OCI-LY3 (cell line): Measurements from ENCODE around the gene TNS4.

Source experiments
- H2AFZ ChIP-seq: fragments of 200-600, 300-600 bp; shearing (Covaris generic); 2 replicates; pipeline ENCODE4 v1.6.0; 2014; ENCODE audit warnings: antibody characterized with exemption, low read depth, low read length
- H3K27ac ChIP-seq: fragments of 200-600, 300-600 bp; sonication (generic); 2 replicates; pipeline ENCODE4 v1.5.1; 2014; ENCODE audit warnings: mild to moderate bottlenecking, low read length, moderate library complexity, mixed read lengths
- H3K27me3 ChIP-seq: fragments of 200-600, 300-600 bp; sonication (generic); 2 replicates; pipeline ENCODE4 v1.6.1; 2014; ENCODE audit warnings: low read depth, low read length, mixed read lengths
- H3K36me3 ChIP-seq: fragments of 200-600, 300-600 bp; sonication (generic); replicated peaks from 2 replicates; pipeline ENCODE3; 2014; ENCODE audit warnings: low read depth, low read length, mixed read lengths
- H3K4me1 ChIP-seq: fragments of 300-600, 200-600 bp; sonication (generic); 2 replicates; pipeline ENCODE4 v1.6.1; 2014; ENCODE audit warnings: low read length, mixed read lengths
- H3K4me2 ChIP-seq: fragments of 200-600, 300-600 bp; sonication (generic); 2 replicates; pipeline ENCODE4 v1.6.1; 2014; ENCODE audit warnings: low read length, mixed read lengths
- H3K4me3 ChIP-seq: fragments of 300-600, 200-600 bp; sonication (generic); 2 replicates; pipeline ENCODE4 v1.5.1; 2014; ENCODE audit warnings: antibody characterized with exemption, mild to moderate bottlenecking, low read length, moderate library complexity
- H3K79me2 ChIP-seq: fragments of 300-600, 200-600 bp; shearing (Covaris generic); 2 replicates; pipeline ENCODE4 v1.6.1; 2014; ENCODE audit warnings: mild to moderate bottlenecking, low read length, mixed read lengths
- H3K9ac ChIP-seq: fragments of 300-600, 200-600 bp; shearing (Covaris generic); 2 replicates; pipeline ENCODE4 v1.6.0; 2014; ENCODE audit warnings: mild to moderate bottlenecking, low read length, moderate library complexity
- H3K9me3 ChIP-seq: fragments of 200-600, 300-600 bp; shearing (Covaris generic); 2 replicates; pipeline ENCODE4 v1.6.1; 2014; ENCODE audit warnings: low read length, mixed read lengths; ENCODE audit not compliant: insufficient read depth
- H4K20me1 ChIP-seq: fragments of 200-600, 300-600 bp; sonication (generic); 2 replicates; pipeline ENCODE4 v1.6.1; 2016; ENCODE audit warnings: low read length, mixed read lengths; ENCODE audit not compliant: insufficient read depth
- EZH2phosphoT487 ChIP-seq: fragments of 200-600 bp; shearing (Covaris generic); IDR thresholded peaks from 2 replicates; pipeline ENCODE4 v1.6.1; 2018; ENCODE audit warnings: antibody characterized with exemption, mixed run types, low read depth
- TF ChIP-seq, protein P1 (sequence below): fragments of 200-600, 300-600 bp; sonication (generic); IDR thresholded peaks from 2 replicates; pipeline ENCODE4 v1.5.1; 2014; ENCODE audit warnings: antibody characterized with exemption, low read length, low read depth

Gene TNS4

DNA sequence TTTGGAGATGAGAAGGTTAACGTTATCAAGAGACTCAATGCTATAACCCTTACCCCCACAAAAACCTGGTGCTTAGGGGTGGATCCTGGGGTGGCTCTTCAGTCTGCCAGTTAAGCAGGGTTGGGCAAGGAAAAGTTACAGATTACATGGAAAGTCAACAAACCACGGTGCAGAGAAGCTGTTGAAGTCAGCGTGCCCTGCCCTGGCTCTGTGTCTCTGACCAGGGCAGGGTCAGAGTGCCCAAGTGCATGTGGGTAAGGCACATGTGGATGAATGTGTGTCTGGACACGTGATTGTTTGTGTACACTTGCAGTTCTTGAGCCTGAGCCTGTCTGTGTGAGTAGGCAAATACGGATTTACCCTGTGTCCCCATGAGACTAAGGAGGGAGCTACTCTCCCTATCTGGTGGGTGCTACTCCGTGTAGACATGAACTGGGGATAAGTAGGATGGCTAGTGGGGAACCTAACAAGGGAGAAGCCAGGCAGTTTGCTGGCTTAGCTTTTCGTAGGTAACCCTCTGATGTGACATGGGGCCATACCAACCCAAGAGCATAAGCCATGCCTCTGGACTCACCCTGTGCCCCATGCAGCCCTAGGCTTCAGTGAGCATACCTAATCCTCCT is 52.7 kb downstream of the TNS4 start:
- Histone ChIP-seq H3K27me3 (no peaks in the 10 kb centered on the region), H3K4me1 (peaks cover 15% of the 10 kb centered on the region), H3K36me3 (peaks cover 22% of the 10 kb centered on the region), H2AFZ (no peak overlapping the region), H3K4me3 (no peak overlapping the region), H3K9ac (no peak overlapping the region), H3K9me3 (no peaks in the 10 kb centered on the region), H3K79me2 (peaks cover 61% of the 10 kb centered on the region), H3K27ac (no peak overlapping the region), H4K20me1 (peaks cover 20% of the 10 kb centered on the region), H3K4me2 (no peak overlapping the region)
- no peak for TF ChIP-seq EZH2phosphoT487
- TF ChIP-seq, protein P1, sequence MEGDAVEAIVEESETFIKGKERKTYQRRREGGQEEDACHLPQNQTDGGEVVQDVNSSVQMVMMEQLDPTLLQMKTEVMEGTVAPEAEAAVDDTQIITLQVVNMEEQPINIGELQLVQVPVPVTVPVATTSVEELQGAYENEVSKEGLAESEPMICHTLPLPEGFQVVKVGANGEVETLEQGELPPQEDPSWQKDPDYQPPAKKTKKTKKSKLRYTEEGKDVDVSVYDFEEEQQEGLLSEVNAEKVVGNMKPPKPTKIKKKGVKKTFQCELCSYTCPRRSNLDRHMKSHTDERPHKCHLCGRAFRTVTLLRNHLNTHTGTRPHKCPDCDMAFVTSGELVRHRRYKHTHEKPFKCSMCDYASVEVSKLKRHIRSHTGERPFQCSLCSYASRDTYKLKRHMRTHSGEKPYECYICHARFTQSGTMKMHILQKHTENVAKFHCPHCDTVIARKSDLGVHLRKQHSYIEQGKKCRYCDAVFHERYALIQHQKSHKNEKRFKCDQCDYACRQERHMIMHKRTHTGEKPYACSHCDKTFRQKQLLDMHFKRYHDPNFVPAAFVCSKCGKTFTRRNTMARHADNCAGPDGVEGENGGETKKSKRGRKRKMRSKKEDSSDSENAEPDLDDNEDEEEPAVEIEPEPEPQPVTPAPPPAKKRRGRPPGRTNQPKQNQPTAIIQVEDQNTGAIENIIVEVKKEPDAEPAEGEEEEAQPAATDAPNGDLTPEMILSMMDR, result no peak

GRCh38 chr17:40448213-40448638 is 53.2 kb downstream of the TNS4 start:
- peaks cover 63% of the 10 kb centered on the region for H3K79me2 ChIP-seq
- H3K9me3 ChIP-seq, result no peaks in the 10 kb centered on the region
- H3K27me3 ChIP-seq, result no peaks in the 10 kb centered on the region
- H3K4me1 ChIP-seq, result peaks cover 15% of the 10 kb centered on the region
- no peak overlapping the region for H3K4me3 ChIP-seq
- no peak overlapping the region for H3K27ac ChIP-seq
- peaks cover 20% of the 10 kb centered on the region for H3K36me3 ChIP-seq
- no peak overlapping the region for H2AFZ ChIP-seq
- no peak overlapping the region for H3K4me2 ChIP-seq
- peaks cover 20% of the 10 kb centered on the region for H4K20me1 ChIP-seq
- no peak for TF ChIP-seq EZH2phosphoT487
- TF ChIP-seq, protein P1, result no peak
- H3K9ac ChIP-seq, result no peak overlapping the region

GRCh38 chr17:40447806-40448205 is 53.6 kb downstream of the TNS4 start:
- peaks cover 20% of the 10 kb centered on the region for H3K36me3 ChIP-seq
- no peak overlapping the region for H3K27ac ChIP-seq
- TF ChIP-seq, protein P1, result no peak
- TF ChIP-seq EZH2phosphoT487, result no peak
- no peaks in the 10 kb centered on the region for H3K27me3 ChIP-seq
- H3K4me1 ChIP-seq, result peaks cover 16% of the 10 kb centered on the region
- no peaks in the 10 kb centered on the region for H3K9me3 ChIP-seq
- H3K79me2 ChIP-seq, result peaks cover 63% of the 10 kb centered on the region
- H3K4me2 ChIP-seq, result no peak overlapping the region
- no peak overlapping the region for H3K4me3 ChIP-seq
- H2AFZ ChIP-seq, result no peak overlapping the region
- H4K20me1 ChIP-seq, result peaks cover 20% of the 10 kb centered on the region
- H3K9ac ChIP-seq, result no peak overlapping the region

DNA sequence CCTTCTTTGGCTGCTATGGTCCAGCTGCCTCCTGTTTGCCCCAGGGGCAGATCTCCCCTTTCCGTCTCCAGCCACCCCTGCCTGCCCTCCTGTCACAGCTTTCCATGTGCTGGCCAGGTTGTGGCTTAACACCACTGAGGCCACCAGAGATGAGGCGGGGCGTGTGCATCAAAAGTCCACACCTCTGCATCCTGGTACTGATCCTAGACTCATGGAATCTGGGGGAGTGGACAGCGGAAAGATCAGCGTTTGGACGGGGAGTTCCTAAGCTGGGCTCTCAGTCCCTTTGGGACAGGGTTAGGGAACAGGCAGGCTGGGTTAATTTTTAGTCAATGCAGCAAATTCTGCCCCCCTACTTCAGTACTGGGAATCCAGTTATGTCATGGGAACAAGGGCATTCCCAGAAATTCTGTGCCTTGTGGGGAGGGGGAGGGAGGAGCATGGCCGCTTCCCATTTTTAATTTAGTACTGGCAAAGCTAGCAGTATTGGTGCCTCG is 54.2 kb downstream of the TNS4 start:
- Histone ChIP-seq H2AFZ (no peak overlapping the region), H3K4me2 (no peak overlapping the region), H3K4me3 (no peak overlapping the region), H4K20me1 (peaks cover 20% of the 10 kb centered on the region), H3K27ac (no peak overlapping the region), H3K27me3 (no peaks in the 10 kb centered on the region), H3K79me2 (peaks cover 63% of the 10 kb centered on the region), H3K4me1 (peaks cover 22% of the 10 kb centered on the region), H3K36me3 (peaks cover 17% of the 10 kb centered on the region), H3K9me3 (no peaks in the 10 kb centered on the region), H3K9ac (no peak overlapping the region)
- TF ChIP-seq, protein P1, result no peak
- no peak for TF ChIP-seq EZH2phosphoT487
